A549 (cell line): Measurements from ENCODE around the gene GBE1. TPM values are rescaled to one million over a fixed set of nuclear protein-coding genes. Genes with fewer than 3 reads are reported as not detected.

Experiments
- ATAC-seq, 2 experiments: fragments of 200-7000 bp in 1 of 2; fragments of >200 bp in 1 of 2; cut with Nextera tagmentation in 1 of 2; cut with Tn5 transposase in 1 of 2; 3 replicates each; pipeline versions ENCODE4 v1.8.0 to v1.9.1; 2018 to 2020; ENCODE audit warnings: mild to moderate bottlenecking in 1 of 2, moderate library complexity in 1 of 2
- CTCF ChIA-PET: fragments of 300-600 bp; sonication (Branson Sonifier 250); formaldehyde crosslinking; extraction: SDS; loops from one replicate; lab custom pipeline; 2021; ENCODE audit warnings: antibody characterized with exemption, inconsistent platforms; lab: Yijun Ruan, JAX
- POLR2A ChIA-PET: fragments of 350-600 bp; formaldehyde crosslinking; extraction: SDS; loops from one replicate; lab custom pipeline; 2021; ENCODE audit warnings: antibody characterized with exemption, inconsistent platforms; lab: Yijun Ruan, JAX
- DNase-seq, 2 experiments: peaks; one replicate each; pipeline versions ENCODE4 v3.0.0 to v3.0.0-alpha.2; 2011 to 2016; ENCODE audit warnings: low read depth in 1 of 2, low spot score in 1 of 2
- FAIRE-seq: peaks from 2 replicates; lab custom pipeline; 2011; peaks lifted over from hg19 to GRCh38; lab: Jason Lieb, UNC
- H3K27ac ChIP-seq, 2 experiments: fragments of >200 bp; sonication (Bioruptor Twin); formaldehyde crosslinking; 3 replicates each; pipeline ENCODE4 v1.5.1; 2016 to 2017
- H3K4me1 ChIP-seq: fragments of >200 bp; sonication (Bioruptor Twin); formaldehyde crosslinking; 3 replicates; pipeline ENCODE4 v1.6.1; 2016
- H3K4me2 ChIP-seq: fragments of >200 bp; sonication (Bioruptor Twin); formaldehyde crosslinking; 3 replicates; pipeline ENCODE4 v1.6.1; 2016
- H3K4me3 ChIP-seq: fragments of >200 bp; sonication (Bioruptor Twin); formaldehyde crosslinking; 3 replicates; pipeline ENCODE4 v1.5.1; 2016
- H3K9me3 ChIP-seq: fragments of >200 bp; sonication (Bioruptor Twin); formaldehyde crosslinking; 3 replicates; pipeline ENCODE4 v1.6.1; 2016
- BCL3 ChIP-seq: fragments of >200 bp; sonication (Bioruptor Twin); formaldehyde crosslinking; IDR thresholded peaks from 3 replicates; pipeline ENCODE4 v1.6.1; 2016
- CBX2 ChIP-seq: fragments of 200-600 bp; sonication (generic); IDR thresholded peaks from 2 replicates; pipeline ENCODE4 v1.6.1; 2016; ENCODE audit warnings: low read depth, mild to moderate bottlenecking, borderline replicate concordance
- CHD2 ChIP-seq: fragments of 150-350 bp; IDR thresholded peaks from 2 replicates; pipeline ENCODE4 v1.6.1; 2014; ENCODE audit warnings: low read length; ENCODE audit not compliant: partially characterized antibody
- ELK1 ChIP-seq: fragments of 150-350 bp; IDR thresholded peaks from 2 replicates; pipeline ENCODE4 v1.6.1; 2014; ENCODE audit warnings: low read depth, mild to moderate bottlenecking, low read length
- EP300 ChIP-seq, 2 experiments: fragments of >200 bp; sonication (Bioruptor Twin); formaldehyde crosslinking; IDR thresholded peaks; 2 replicates in 1 of 2; 3 replicates in 1 of 2; pipeline ENCODE4 v1.6.1; 2016 to 2017
- ESRRA ChIP-seq: fragments of 150-350 bp; IDR thresholded peaks from 2 replicates; pipeline ENCODE4 v1.6.1; 2014; ENCODE audit warnings: mild to moderate bottlenecking, low read length, borderline replicate concordance
- HDAC2 ChIP-seq: fragments of 200-600 bp; sonication (generic); IDR thresholded peaks from 2 replicates; pipeline ENCODE4 v1.6.1; 2016
- HES2 ChIP-seq: fragments of >200 bp; sonication (Bioruptor Twin); formaldehyde crosslinking; IDR thresholded peaks from 2 replicates; pipeline ENCODE4 v1.6.1; 2016
- HMGXB4 ChIP-seq: fragments of 250-450 bp; sonication (Bioruptor Pico); IDR thresholded peaks from 2 replicates; pipeline ENCODE4 v1.5.0; 2021; ENCODE audit warnings: mild to moderate bottlenecking, moderate library complexity, borderline replicate concordance
- JUN ChIP-seq, 2 experiments: fragments of >200 bp; sonication (Bioruptor Twin); formaldehyde crosslinking; IDR thresholded peaks; 2 replicates in 1 of 2; 3 replicates in 1 of 2; pipeline ENCODE4 v1.6.1; 2016 to 2017
- JUNB ChIP-seq: fragments of >200 bp; sonication (Bioruptor Twin); formaldehyde crosslinking; IDR thresholded peaks from 2 replicates; pipeline ENCODE4 v1.6.1; 2016
- KDM1A ChIP-seq: fragments of 200-600 bp; sonication (generic); IDR thresholded peaks from 2 replicates; pipeline ENCODE4 v1.6.1; 2016; ENCODE audit warnings: low read depth, mild to moderate bottlenecking
- MAX ChIP-seq: IDR thresholded peaks from 2 replicates; pipeline ENCODE4 v1.6.1; 2012
- MYC ChIP-seq: IDR thresholded peaks from 2 replicates; pipeline ENCODE4 v1.6.1; 2012; ENCODE audit warnings: mild to moderate bottlenecking, inconsistent platforms, low read length, improper control_type of control experiment, borderline replicate concordance
- NFE2L2 ChIP-seq: fragments of 150-350 bp; conservative IDR thresholded peaks from 2 replicates; pipeline ENCODE4 v1.6.1; 2014; ENCODE audit warnings: low read length
- NPAS2 ChIP-seq: fragments of 250-450 bp; sonication (Bioruptor Pico); IDR thresholded peaks from 2 replicates; pipeline ENCODE4 v1.8.0; 2022; ENCODE audit warnings: mild to moderate bottlenecking, moderate library complexity, borderline replicate concordance
- NR3C1 ChIP-seq: fragments of >200 bp; sonication (Bioruptor Twin); formaldehyde crosslinking; IDR thresholded peaks from 3 replicates; pipeline ENCODE4 v1.6.1; 2017
- PBX3 ChIP-seq: IDR thresholded peaks from 2 replicates; pipeline ENCODE4 v1.6.1; 2012
- POLR2AphosphoS2 ChIP-seq: conservative IDR thresholded peaks from 2 replicates; pipeline ENCODE4 v1.6.1; 2012; ENCODE audit warnings: low read length, improper control_type of control experiment, inconsistent platforms
- RAD21 ChIP-seq, 2 experiments: fragments of >200 bp in 1 of 2; sonication (Bioruptor Twin) in 1 of 2; formaldehyde crosslinking in 1 of 2; IDR thresholded peaks in 1 of 2; conservative IDR thresholded peaks in 1 of 2; 2 replicates in 1 of 2; 3 replicates in 1 of 2; pipeline ENCODE4 v1.6.1; 2012 to 2018; ENCODE audit warnings: inconsistent platforms in 1 of 2
- RARB ChIP-seq: fragments of 250-450 bp; sonication (Bioruptor Pico); IDR thresholded peaks from 2 replicates; pipeline ENCODE4 v1.8.0; 2021; ENCODE audit warnings: mild to moderate bottlenecking, moderate library complexity
- REST ChIP-seq: fragments of 200-600 bp; sonication (generic); IDR thresholded peaks from 2 replicates; pipeline ENCODE4 v1.6.1; 2016; ENCODE audit warnings: antibody characterized with exemption, mild to moderate bottlenecking, moderate library complexity
- RFX5 ChIP-seq: fragments of 450-650 bp; IDR thresholded peaks from 2 replicates; pipeline ENCODE4 v1.7.1; 2014; ENCODE audit warnings: antibody characterized with exemption, mild to moderate bottlenecking, moderate library complexity
- RNF2 ChIP-seq: fragments of 200-600 bp; sonication (generic); IDR thresholded peaks from 2 replicates; pipeline ENCODE4 v1.6.1; 2016; ENCODE audit warnings: low read depth, mild to moderate bottlenecking, antibody characterized with exemption, moderate library complexity, borderline replicate concordance
- SREBF2 ChIP-seq: fragments of 450-650 bp; IDR thresholded peaks from 2 replicates; pipeline ENCODE4 v1.6.1; 2014; ENCODE audit warnings: mild to moderate bottlenecking, moderate library complexity
- TFCP2L1 ChIP-seq: fragments of 250-450 bp; sonication (Bioruptor Pico); IDR thresholded peaks from 2 replicates; pipeline ENCODE4 v1.5.0; 2021; ENCODE audit warnings: mild to moderate bottlenecking
- TP53 ChIP-seq: fragments of 250-450 bp; sonication (Bioruptor Pico); IDR thresholded peaks from 2 replicates; pipeline ENCODE4 v1.5.0; 2021; ENCODE audit warnings: mild to moderate bottlenecking, moderate library complexity
- WGBS: methylation state at CpG from one replicate; pipeline ENCODE4 v1.1.6; 2017; ENCODE audit errors: missing lambda C conversion rate; 5-methylcytosine and 5-hydroxymethylcytosine counted together
- polyA plus RNA-seq, 4 experiments: library from polyadenylated mRNA; depleted of rRNA in 3 of 4; stranded (reverse); fragments of >200 nt; fragmentation: RNase III in 1 of 4; extraction: RNeasy Plus Mini Kit Qiagen cat#74134 plus additional on column Dnase treatment in 1 of 4; gene quantifications; 2 replicates in 3 of 4; 3 replicates in 1 of 4; pipeline ENCODE4 v1.2.3, GENCODE V29; 2011 to 2017

Gene GBE1
- polyA plus RNA-seq, 2 of the 4 experiments (the other 2 are of a cell fraction), result 39.5 to 55.0 TPM

GRCh38 chr3:81778678-81779182 is 17.3 kb upstream of the GBE1 start:
- H3K4me2 ChIP-seq, result no peak overlapping the region
- TF ChIP-seq RNF2 (no peak), POLR2AphosphoS2 (no peak), JUN (IDR thresholded peaks at IDR 0.05) (no peak), MYC (no peak), CBX2 (no peak), NR3C1 (no peak), RFX5 (no peak), ESRRA (no peak), RARB (CRISPR knock-in tag) (no peak), EP300 (IDR thresholded peaks at IDR 0.05) (no peak), NPAS2 (CRISPR knock-in tag) (no peak), ELK1 (no peak), TP53 (CRISPR knock-in tag) (no peak), PBX3 (no peak)
- ATAC-seq, result no peak
- ChIA-PET POLR2A (no interaction called here), CTCF (interaction anchor here (0.9 kb wide), 1 partner anchor 12 kb away, joined by 3 read pairs; no protein-coding TSS in a partner anchor)
- H3K4me3 ChIP-seq, result no peak overlapping the region
- no peaks in the 10 kb centered on the region for H3K4me1 ChIP-seq
- peaks cover 3% of the 10 kb centered on the region; the same call in 1 of the 3 replicates for H3K9me3 ChIP-seq
- FAIRE-seq, result no peak
- DNase-seq, result no peak
- no peak overlapping the region for H3K27ac ChIP-seq
- WGBS, result 76% methylated on average over 4 of the region's 4 CpGs

GRCh38 chr3:81776643-81777042 is 15.2 kb upstream of the GBE1 start:
- FAIRE-seq, result no peak

More at GRCh38 chr3:81776643-81777042, 15.2 kb upstream of the GBE1 start:
- ChIA-PET POLR2A (no interaction called here), CTCF (no interaction called here)
- Histone ChIP-seq H3K4me1 (no peaks in the 10 kb centered on the region), H3K27ac (no peak overlapping the region), H3K4me3 (no peak overlapping the region), H3K9me3 (no peaks in the 10 kb centered on the region), H3K4me2 (no peak overlapping the region)
- 33% methylated on average over 2 of the region's 2 CpGs for WGBS
- no peak for ATAC-seq
- DNase-seq, result no peak
- no peak for TF ChIP-seq MYC
- no peak for TF ChIP-seq BCL3
- no peak for TF ChIP-seq MAX
- no peak for TF ChIP-seq TFCP2L1 (CRISPR knock-in tag)
- no peak for TF ChIP-seq CHD2
- TF ChIP-seq REST, result no peak
- TF ChIP-seq NFE2L2, result no peak
- no peak for TF ChIP-seq HES2
- TF ChIP-seq KDM1A, result no peak
- TF ChIP-seq SREBF2, result no peak
- no peak for TF ChIP-seq HMGXB4
- TF ChIP-seq HDAC2, result no peak
- no peak for TF ChIP-seq RAD21 (conservative IDR thresholded peaks at IDR 0.05 in 1 of 2, IDR thresholded peaks at IDR 0.05 in 1 of 2)
- TF ChIP-seq RARB (CRISPR knock-in tag), result no peak
- TF ChIP-seq JUNB, result no peak
